ENCODE results near the gene TCEA2.
"Not testable (repeated sequence)": the region's sequence is repeated elsewhere in the genome, so short reads cannot be mapped to it uniquely, and the experiment has no call there.

Gene TCEA2

GRCh38 chr20:64111841-64112641 lies 49.0 kb downstream of the TCEA2 start:
- no peak for DNase-seq

- DNase-seq = no peak
These were observed 49.9 kb downstream of the TCEA2 start for GRCh38 chr20:64112691-64113443.

- no peak for DNase-seq
These were observed 50.4 kb downstream of the TCEA2 start for GRCh38 chr20:64113444-64113775.

GRCh38 chr20:64113796-64114355 lies 50.9 kb downstream of the TCEA2 start:
- no peak for DNase-seq

GRCh38 chr20:64114356-64114971 lies 51.5 kb downstream of the TCEA2 start:
- no peak for DNase-seq

- DNase-seq = no peak
These were observed 52.3 kb downstream of the TCEA2 start for GRCh38 chr20:64115171-64115911.

GRCh38 chr20:64116016-64116415 lies 53.0 kb downstream of the TCEA2 start:
- DNase-seq = no peak

GRCh38 chr20:64116541-64117431 lies 53.8 kb downstream of the TCEA2 start:
- DNase-seq = no peak

- not testable (repeated sequence) for DNase-seq
These were observed 54.4 kb downstream of the TCEA2 start for GRCh38 chr20:64117432-64117777.

- DNase-seq = no peak
These were observed 56.3 kb downstream of the TCEA2 start for GRCh38 chr20:64119301-64119680.

- no peak for DNase-seq
These were observed 56.8 kb downstream of the TCEA2 start for GRCh38 chr20:64119681-64120341.

- no peak for DNase-seq
These were observed 58.6 kb downstream of the TCEA2 start for GRCh38 chr20:64121586-64121985.

Measured in DMS153 (cell line).